Islet precursor cell (in vitro differentiated cells): Measurements from ENCODE around the gene CIC.
"Not testable (repeated sequence)": the region's sequence is repeated elsewhere in the genome, so short reads cannot be mapped to it uniquely, and the experiment has no call there.

Experiments
- DNase-seq: peaks from one replicate; pipeline ENCODE4 v3.0.0-alpha.2; 2018

The CIC gene

GRCh38 chr19:42315024-42315423, 46.0 kb downstream of the CIC start:
- no peak for DNase-seq

- no peak for DNase-seq
Measured at GRCh38 chr19:42316223-42317211, 47.5 kb downstream of the CIC start.

- no peak for DNase-seq
Measured at GRCh38 chr19:42317535-42317934, 48.5 kb downstream of the CIC start.

- no peak for DNase-seq
Measured at GRCh38 chr19:42322305-42322704, 53.3 kb downstream of the CIC start.

- no peak for DNase-seq
Measured at GRCh38 chr19:42323473-42323851, 54.4 kb downstream of the CIC start.

GRCh38 chr19:42323852-42324654, 55.0 kb downstream of the CIC start:
- DNase-seq, result no peak

GRCh38 chr19:42324655-42325307, 55.7 kb downstream of the CIC start:
- no peak for DNase-seq

GRCh38 chr19:42325308-42325895, 56.4 kb downstream of the CIC start, which contains the start of gene MEGF8:
Gene MEGF8, plus strand, starts transcription at chr19:42325635. Its CDS starts 609 bp downstream, at chr19:42326244.
- DNase-seq, result peak; percentile 99

GRCh38 chr19:42325896-42326771, 57.1 kb downstream of the CIC start:
- peak; percentile 70 for DNase-seq

GRCh38 chr19:42326969-42327368, 57.9 kb downstream of the CIC start:
- DNase-seq, result no peak

GRCh38 chr19:42327381-42327780, 58.3 kb downstream of the CIC start:
- no peak for DNase-seq

- DNase-seq, result no peak
Measured at GRCh38 chr19:42328106-42328505, 59.1 kb downstream of the CIC start.

GRCh38 chr19:42328854-42329253, 59.8 kb downstream of the CIC start:
- no peak for DNase-seq

GRCh38 chr19:42330241-42330711, 61.2 kb downstream of the CIC start:
- DNase-seq, result no peak

- DNase-seq, result not testable (repeated sequence)
Measured at GRCh38 chr19:42331333-42331732, 62.3 kb downstream of the CIC start.

GRCh38 chr19:42332059-42332458, 63.0 kb downstream of the CIC start:
- DNase-seq, result no peak

- no peak for DNase-seq
Measured at GRCh38 chr19:42333018-42333417, 64.0 kb downstream of the CIC start.

GRCh38 chr19:42333975-42334696, 65.1 kb downstream of the CIC start:
- DNase-seq, result no peak

GRCh38 chr19:42334697-42335373, 65.8 kb downstream of the CIC start:
- DNase-seq, result no peak

GRCh38 chr19:42335374-42335936, 66.4 kb downstream of the CIC start:
- no peak for DNase-seq
